Neural cell (in vitro differentiated cells): ENCODE measurements around the gene CPPED1. TPM values are rescaled to one million over a fixed set of nuclear protein-coding genes. Genes with fewer than 3 reads are reported as not detected.

ENCODE experiments used
- H2AFZ ChIP-seq: fragments of 200-600, 300-800 bp; sonication (generic), shearing (Covaris generic); 2 replicates; pipeline ENCODE4 v1.6.0; 2014; ENCODE audit warnings: low read depth, mild to moderate bottlenecking, antibody characterized with exemption, low read length, moderate library complexity
- H3F3A ChIP-seq: fragments of 200-600 bp; shearing (Covaris generic); 2 replicates; pipeline ENCODE4 v1.6.1; 2016; ENCODE audit warnings: mild to moderate bottlenecking, moderate library complexity, mixed read lengths, antibody characterized with exemption, low read length; ENCODE audit not compliant: insufficient read depth, poor library complexity, severe bottlenecking
- H3K27ac ChIP-seq: fragments of 200-600, 300-800 bp; sonication (generic), shearing (Covaris generic); 2 replicates; pipeline ENCODE4 v1.5.1; 2014; ENCODE audit warnings: mild to moderate bottlenecking, low read length, moderate library complexity
- H3K27me3 ChIP-seq: fragments of 300-800, 200-600 bp; sonication (generic), shearing (Covaris generic); 2 replicates; pipeline ENCODE4 v1.6.0; 2014; ENCODE audit warnings: mild to moderate bottlenecking, low read depth, low read length, moderate library complexity; ENCODE audit not compliant: insufficient read depth
- H3K36me3 ChIP-seq: fragments of 300-800, 200-600 bp; sonication (generic), shearing (Covaris generic); 2 replicates; pipeline ENCODE4 v1.5.1; 2014; ENCODE audit warnings: mild to moderate bottlenecking, antibody characterized with exemption, low read length, moderate library complexity; ENCODE audit not compliant: insufficient read depth
- H3K4me2 ChIP-seq: fragments of 300-800, 200-600 bp; sonication (generic), shearing (Covaris generic); 2 replicates; pipeline ENCODE4 v1.6.0; 2014; ENCODE audit warnings: mild to moderate bottlenecking, low read length
- H3K4me3 ChIP-seq: fragments of 300-800, 200-600 bp; sonication (generic), shearing (Covaris generic); 2 replicates; pipeline ENCODE4 v1.5.1; 2014; ENCODE audit warnings: mild to moderate bottlenecking, low read length, moderate library complexity
- H3K79me2 ChIP-seq: fragments of 200-600 bp; shearing (Covaris generic); replicated peaks from 2 replicates; pipeline ENCODE4 v1.6.0; 2014; ENCODE audit warnings: mild to moderate bottlenecking, low read length, moderate library complexity; ENCODE audit not compliant: insufficient read depth
- H3K9ac ChIP-seq: fragments of 300-800, 200-600 bp; sonication (generic), shearing (Covaris generic); 2 replicates; pipeline ENCODE4 v1.6.1; 2016; ENCODE audit warnings: mild to moderate bottlenecking, low read length, mixed read lengths
- H3K9me2 ChIP-seq: fragments of 200-600 bp; shearing (Covaris generic); 2 replicates; pipeline ENCODE4 v1.6.1; 2016; ENCODE audit warnings: mild to moderate bottlenecking, low read length, mixed read lengths; ENCODE audit not compliant: insufficient read depth
- H3K9me3 ChIP-seq: fragments of 200-600, 300-800 bp; sonication (generic), shearing (Covaris generic); 2 replicates; pipeline ENCODE4 v1.6.1; 2016; ENCODE audit warnings: mild to moderate bottlenecking, mixed run types, low read length, moderate library complexity, mixed read lengths
- H4K20me1 ChIP-seq: fragments of 200-600 bp; shearing (Covaris generic); 2 replicates; pipeline ENCODE4 v1.6.1; 2016; ENCODE audit warnings: mild to moderate bottlenecking, mixed run types; ENCODE audit not compliant: insufficient read depth
- EP300 ChIP-seq: fragments of 450-650 bp; conservative IDR thresholded peaks from 2 replicates; pipeline ENCODE4 v1.6.1; 2014; ENCODE audit warnings: antibody characterized with exemption, mild to moderate bottlenecking, moderate library complexity; ENCODE audit not compliant: poor library complexity, severe bottlenecking
- EZH2 ChIP-seq: fragments of 200-600, 300-800 bp; shearing (Covaris generic), sonication (generic); IDR thresholded peaks from 2 replicates; pipeline ENCODE4 v1.6.1; 2014; ENCODE audit warnings: antibody characterized with exemption, low read length, borderline replicate concordance, mild to moderate bottlenecking; ENCODE audit not compliant: insufficient read depth, poor library complexity, severe bottlenecking
- MXI1 ChIP-seq: fragments of 450-650 bp; conservative IDR thresholded peaks from 2 replicates; pipeline ENCODE4 v1.6.1; 2014; ENCODE audit warnings: antibody characterized with exemption, mild to moderate bottlenecking; ENCODE audit not compliant: poor library complexity, severe bottlenecking
- POLR2AphosphoS5 ChIP-seq: IDR thresholded peaks from 2 replicates; pipeline ENCODE4 v1.6.1; 2012
- RAD21 ChIP-seq: fragments of 450-650 bp; conservative IDR thresholded peaks from 2 replicates; pipeline ENCODE4 v1.6.1; 2014; ENCODE audit warnings: antibody characterized with exemption, mild to moderate bottlenecking, moderate library complexity
- REST ChIP-seq: IDR thresholded peaks from 2 replicates; pipeline ENCODE4 v1.6.1; 2012; ENCODE audit warnings: borderline replicate concordance
- SMC3 ChIP-seq: fragments of 450-650 bp; conservative IDR thresholded peaks from 2 replicates; pipeline ENCODE4 v1.6.1; 2014; ENCODE audit warnings: antibody characterized with exemption, mild to moderate bottlenecking, moderate library complexity; ENCODE audit not compliant: poor library complexity
- TAF1 ChIP-seq: IDR thresholded peaks from 2 replicates; pipeline ENCODE4 v1.6.1; 2012; ENCODE audit warnings: low read depth
- polyA plus RNA-seq: library from polyadenylated mRNA; depleted of rRNA; stranded (reverse); fragments of >200 nt; gene quantifications from 2 replicates; pipeline ENCODE4 v1.2.3, GENCODE V29; 2014
- TF ChIP-seq, protein P1 (sequence below): fragments of 450-650 bp; IDR thresholded peaks from 2 replicates; pipeline ENCODE4 v1.5.1; 2014; ENCODE audit warnings: antibody characterized with exemption, mild to moderate bottlenecking, moderate library complexity; ENCODE audit not compliant: poor library complexity, severe bottlenecking

Gene CPPED1
- polyA plus RNA-seq, 1 donor from 2014 or later, result 2.5 TPM

DNA sequence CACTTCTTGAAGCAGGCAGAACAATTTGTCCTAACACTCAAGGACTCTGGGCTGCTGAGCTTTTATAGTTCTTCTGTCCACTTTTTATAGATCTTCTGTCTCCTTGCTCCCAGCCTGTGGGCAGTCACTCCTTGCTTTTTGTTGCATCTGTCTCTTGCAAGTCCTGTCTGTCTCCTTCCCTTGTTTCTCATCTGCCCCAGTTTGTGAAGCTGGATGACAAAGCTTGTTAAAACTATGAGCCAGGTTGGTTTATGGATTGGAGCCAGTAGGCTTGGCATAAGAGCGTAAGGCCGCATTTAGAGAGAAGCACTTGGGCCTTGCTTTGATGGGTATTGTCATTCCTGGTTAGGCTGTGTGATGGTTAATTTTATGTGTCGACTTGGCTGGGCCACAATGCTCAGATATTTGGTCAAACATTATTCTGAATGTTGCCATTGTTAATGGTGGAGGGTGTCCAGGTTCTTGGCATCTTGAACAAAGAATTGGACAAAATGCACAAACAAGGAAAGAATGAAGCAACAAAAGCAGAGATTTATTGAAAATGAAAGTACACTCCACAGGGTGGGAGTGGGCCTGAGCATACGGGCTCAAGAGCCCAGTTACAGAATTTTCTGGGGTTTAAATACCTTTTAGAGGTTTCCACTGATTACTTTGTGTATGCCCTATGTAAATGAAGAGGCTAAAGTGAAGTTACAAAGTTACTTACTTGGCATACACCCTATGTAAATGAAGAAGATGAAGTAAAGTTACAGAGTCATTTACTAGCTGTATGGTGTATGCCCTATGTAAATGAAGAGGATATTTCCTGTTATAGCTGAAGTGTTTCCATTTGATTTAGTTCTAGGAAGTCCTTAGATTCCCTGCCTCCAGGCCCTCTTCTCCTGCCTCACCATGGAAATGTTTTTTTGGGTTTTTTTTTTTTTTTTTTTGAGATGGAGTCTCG is 8.0 kb upstream of the CPPED1 start:
- Histone ChIP-seq H3K4me3 (no peak overlapping the region), H3K9me2 (no peaks in the 10 kb centered on the region), H3K4me2 (no peak overlapping the region), H4K20me1 (no peaks in the 10 kb centered on the region), H3K9me3 (no peaks in the 10 kb centered on the region), H3K27ac (no peak overlapping the region), H3K9ac (no peak overlapping the region), H3F3A (no peaks in the 10 kb centered on the region), H3K27me3 (no peaks in the 10 kb centered on the region), H2AFZ (no peak overlapping the region), H3K36me3 (no peaks in the 10 kb centered on the region), H3K79me2 (no peaks in the 10 kb centered on the region)
- TF ChIP-seq TAF1 (no peak), REST (no peak), EZH2 (no peak), POLR2AphosphoS5 (no peak), MXI1 (no peak), RAD21 (no peak), EP300 (no peak), SMC3 (no peak)
- TF ChIP-seq, protein P1, sequence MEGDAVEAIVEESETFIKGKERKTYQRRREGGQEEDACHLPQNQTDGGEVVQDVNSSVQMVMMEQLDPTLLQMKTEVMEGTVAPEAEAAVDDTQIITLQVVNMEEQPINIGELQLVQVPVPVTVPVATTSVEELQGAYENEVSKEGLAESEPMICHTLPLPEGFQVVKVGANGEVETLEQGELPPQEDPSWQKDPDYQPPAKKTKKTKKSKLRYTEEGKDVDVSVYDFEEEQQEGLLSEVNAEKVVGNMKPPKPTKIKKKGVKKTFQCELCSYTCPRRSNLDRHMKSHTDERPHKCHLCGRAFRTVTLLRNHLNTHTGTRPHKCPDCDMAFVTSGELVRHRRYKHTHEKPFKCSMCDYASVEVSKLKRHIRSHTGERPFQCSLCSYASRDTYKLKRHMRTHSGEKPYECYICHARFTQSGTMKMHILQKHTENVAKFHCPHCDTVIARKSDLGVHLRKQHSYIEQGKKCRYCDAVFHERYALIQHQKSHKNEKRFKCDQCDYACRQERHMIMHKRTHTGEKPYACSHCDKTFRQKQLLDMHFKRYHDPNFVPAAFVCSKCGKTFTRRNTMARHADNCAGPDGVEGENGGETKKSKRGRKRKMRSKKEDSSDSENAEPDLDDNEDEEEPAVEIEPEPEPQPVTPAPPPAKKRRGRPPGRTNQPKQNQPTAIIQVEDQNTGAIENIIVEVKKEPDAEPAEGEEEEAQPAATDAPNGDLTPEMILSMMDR, result no peak

DNA sequence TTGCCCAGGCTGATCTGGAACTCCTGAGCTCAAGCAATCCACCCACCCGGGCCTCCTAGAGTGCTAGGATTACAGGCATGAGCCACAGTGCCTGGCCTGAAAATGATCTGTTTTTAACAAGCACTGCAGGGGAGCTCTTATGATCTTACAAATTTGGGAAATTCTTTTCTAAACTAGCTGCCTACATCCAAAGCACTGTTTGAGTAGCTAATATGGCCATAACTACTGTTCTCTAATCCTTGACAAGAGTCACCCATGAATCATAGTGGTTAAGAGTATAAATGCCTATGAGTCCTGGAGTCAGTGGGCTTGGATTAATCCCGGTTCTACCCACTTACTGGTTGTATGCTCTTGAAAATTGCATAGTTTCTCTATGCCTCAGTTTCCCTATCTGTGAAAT is 1.4 kb upstream of the CPPED1 start:
- Histone ChIP-seq H3K27me3 (no peaks in the 10 kb centered on the region), H3K79me2 (no peaks in the 10 kb centered on the region), H3K9ac (no peak overlapping the region), H4K20me1 (no peaks in the 10 kb centered on the region), H3K36me3 (no peaks in the 10 kb centered on the region), H3K9me3 (no peaks in the 10 kb centered on the region), H3K9me2 (no peaks in the 10 kb centered on the region), H2AFZ (no peak overlapping the region), H3K4me3 (no peak overlapping the region), H3F3A (no peaks in the 10 kb centered on the region), H3K4me2 (no peak overlapping the region), H3K27ac (no peak overlapping the region)
- TF ChIP-seq EZH2, result no peak
- no peak for TF ChIP-seq POLR2AphosphoS5
- no peak for TF ChIP-seq EP300
- no peak for TF ChIP-seq RAD21
- no peak for TF ChIP-seq MXI1
- TF ChIP-seq, protein P1, result no peak
- TF ChIP-seq REST, result no peak
- no peak for TF ChIP-seq SMC3
- TF ChIP-seq TAF1, result no peak
